Activated naive CD8-positive, alpha-beta T cell treated with anti-CD3 and anti-CD28 coated beads, Interleukin-2, amount 50 U/mL, for 24 hours (primary cell): ENCODE measurements around the gene ARHGAP10.
A peak's percentile ranks its signal among the peaks of the same experiment; 100 is the strongest.

Experiments used
- ATAC-seq: fragments of 150-1000 bp; cut with Tn5 transposase; one replicate; pipeline ENCODE4 v1.10.0; 2021
- DNase-seq: peaks from one replicate; pipeline ENCODE4 v3.0.0; 2021
- H3K27ac Mint-ChIP-seq: one replicate; pipeline ENCODE4 v1.8.0; 2021; ENCODE audit warnings: mild to moderate bottlenecking, mixed read lengths
- H3K27me3 Mint-ChIP-seq: one replicate; pipeline ENCODE4 v1.8.0; 2021; ENCODE audit warnings: mixed read lengths
- H3K36me3 Mint-ChIP-seq: one replicate; pipeline ENCODE4 v1.8.0; 2021; ENCODE audit warnings: low read depth, mixed read lengths
- H3K4me1 Mint-ChIP-seq: one replicate; pipeline ENCODE4 v1.8.0; 2021; ENCODE audit warnings: mixed read lengths
- H3K4me3 Mint-ChIP-seq: one replicate; pipeline ENCODE4 v1.8.0; 2021; ENCODE audit warnings: mild to moderate bottlenecking, moderate library complexity, mixed read lengths
- H3K9me3 Mint-ChIP-seq: one replicate; pipeline ENCODE4 v1.8.0; 2021; ENCODE audit warnings: mixed read lengths

ARHGAP10 gene

DNA sequence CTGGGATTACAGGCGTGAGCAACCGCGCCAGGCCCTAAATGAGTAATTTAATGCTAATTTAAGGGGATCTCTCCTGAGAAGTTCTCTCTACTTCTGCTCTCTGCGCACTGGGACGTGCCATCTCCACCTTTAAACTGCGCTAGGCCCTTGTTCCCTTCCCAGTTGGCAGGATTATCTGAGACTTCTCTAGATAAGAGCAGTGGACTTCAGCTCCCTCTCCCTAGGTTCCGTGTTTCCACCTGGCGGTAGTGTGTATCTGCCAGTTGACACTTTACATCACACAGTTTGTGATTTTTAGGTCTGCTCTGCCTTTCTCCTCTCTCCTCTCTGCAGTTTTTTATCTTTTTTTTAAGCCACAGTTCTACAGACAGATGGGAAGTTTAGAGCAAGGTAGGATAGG is 40.2 kb downstream of the ARHGAP10 start:
- H3K4me1 Mint-ChIP-seq: peaks cover 20% of the 10 kb centered on the region
- DNase-seq (no peak), ATAC-seq (no peak)
- H3K27me3 Mint-ChIP-seq: no peaks in the 10 kb centered on the region
- no peak overlapping the region for H3K27ac Mint-ChIP-seq
- no peak overlapping the region for H3K4me3 Mint-ChIP-seq
- H3K9me3 Mint-ChIP-seq: no peaks in the 10 kb centered on the region
- H3K36me3 Mint-ChIP-seq: no peaks in the 10 kb centered on the region

DNA sequence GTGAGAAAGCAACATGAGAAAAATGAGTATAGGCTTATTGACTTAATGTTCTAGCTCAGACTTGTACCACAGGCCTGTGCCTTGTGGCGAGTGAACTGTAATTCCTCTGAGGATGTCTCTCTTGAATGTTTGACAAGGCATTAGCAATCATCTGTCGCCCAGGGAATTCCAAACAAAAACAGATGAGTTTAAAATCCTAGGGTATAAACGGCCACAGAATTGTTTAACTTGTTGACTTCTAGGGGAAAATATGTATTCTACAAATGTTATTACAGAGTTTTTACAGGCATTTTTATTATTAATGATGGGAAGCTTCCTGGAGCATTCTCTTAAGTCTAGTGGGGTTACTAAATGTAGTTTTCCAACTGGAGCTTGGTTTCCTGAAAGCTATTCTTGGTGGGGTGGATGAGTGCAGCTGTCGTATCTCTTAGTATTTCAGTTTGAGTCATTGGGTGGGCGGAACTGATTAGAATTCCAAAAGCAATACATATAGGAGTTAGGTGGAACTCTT is 40.6 kb downstream of the ARHGAP10 start:
- H3K36me3 Mint-ChIP-seq: no peaks in the 10 kb centered on the region
- H3K27me3 Mint-ChIP-seq: no peaks in the 10 kb centered on the region
- ATAC-seq (no peak), DNase-seq (no peak)
- no peak overlapping the region for H3K4me3 Mint-ChIP-seq
- H3K27ac Mint-ChIP-seq: no peak overlapping the region
- no peaks in the 10 kb centered on the region for H3K9me3 Mint-ChIP-seq
- peaks cover 24% of the 10 kb centered on the region for H3K4me1 Mint-ChIP-seq

DNA sequence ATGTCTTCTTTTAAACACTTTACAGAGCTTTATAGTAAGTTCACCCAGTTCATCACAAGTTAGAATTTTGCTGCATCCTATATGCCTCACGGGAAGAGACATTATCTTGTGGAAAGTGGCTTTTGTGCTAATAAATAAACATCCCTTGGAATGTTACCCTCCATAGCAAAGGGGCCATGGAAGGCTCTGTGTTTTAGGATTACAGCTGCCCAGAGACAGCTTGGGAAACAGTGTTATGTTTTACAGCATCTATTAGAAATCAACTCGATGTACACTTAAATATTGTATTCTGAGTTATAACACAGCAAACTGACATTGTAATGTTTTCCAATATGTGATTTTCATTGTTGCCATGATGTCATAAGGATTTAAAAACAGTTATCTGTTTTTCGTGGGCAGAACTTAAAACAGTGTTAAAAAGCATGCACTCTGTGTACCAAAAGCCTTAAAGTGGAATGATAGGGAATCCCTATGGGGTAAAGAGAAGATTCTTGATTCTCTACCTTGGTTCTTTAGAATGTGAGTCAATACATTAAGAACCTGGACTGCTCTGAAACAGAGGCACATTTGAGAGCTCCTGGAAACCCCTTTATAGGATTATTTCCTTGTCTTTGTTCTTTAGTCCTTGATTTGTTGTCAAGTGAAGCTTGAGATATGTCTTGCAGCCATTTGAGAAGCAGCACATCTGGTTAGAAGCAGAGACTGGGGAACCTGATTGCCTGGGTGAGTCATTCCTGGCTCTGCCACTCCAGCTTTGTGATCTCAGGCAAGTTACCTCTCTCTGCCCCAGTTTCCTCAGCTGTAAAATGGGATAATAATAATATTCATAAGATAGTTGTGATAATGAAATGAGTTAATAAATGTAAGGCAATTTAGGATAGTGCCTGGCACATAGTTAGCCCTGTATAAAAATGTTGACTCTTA is 41.6 kb downstream of the ARHGAP10 start:
- ATAC-seq (no peak), DNase-seq (no peak)
- Mint-ChIP-seq H3K27ac (no peak overlapping the region), H3K27me3 (no peaks in the 10 kb centered on the region), H3K9me3 (no peaks in the 10 kb centered on the region), H3K36me3 (no peaks in the 10 kb centered on the region), H3K4me3 (no peak overlapping the region), H3K4me1 (peaks cover 30% of the 10 kb centered on the region)

DNA sequence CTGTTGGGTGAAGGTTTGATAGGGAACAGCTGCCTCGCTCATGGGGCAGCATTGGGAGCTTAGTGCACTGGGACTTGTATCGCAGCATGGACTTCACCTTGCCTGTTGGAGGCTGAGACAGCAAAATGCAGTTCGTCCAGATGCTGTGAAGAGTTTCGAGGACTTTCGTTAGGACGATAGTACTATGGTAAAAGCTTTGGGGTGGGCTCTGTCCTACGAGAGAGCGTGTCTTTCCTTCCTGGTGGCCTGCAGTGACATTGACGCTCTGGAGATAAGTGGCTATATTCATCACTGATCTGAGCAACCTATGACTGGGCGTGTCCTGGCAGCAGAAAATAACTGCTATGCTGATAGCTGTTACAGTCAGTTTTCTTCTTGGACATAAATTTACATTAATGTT is 44.8 kb downstream of the ARHGAP10 start:
- Mint-ChIP-seq H3K9me3 (no peaks in the 10 kb centered on the region), H3K4me1 (peaks cover 27% of the 10 kb centered on the region), H3K36me3 (no peaks in the 10 kb centered on the region), H3K27ac (no peak overlapping the region), H3K4me3 (no peak overlapping the region), H3K27me3 (no peaks in the 10 kb centered on the region)
- DNase-seq: no peak
- ATAC-seq: no peak

DNA sequence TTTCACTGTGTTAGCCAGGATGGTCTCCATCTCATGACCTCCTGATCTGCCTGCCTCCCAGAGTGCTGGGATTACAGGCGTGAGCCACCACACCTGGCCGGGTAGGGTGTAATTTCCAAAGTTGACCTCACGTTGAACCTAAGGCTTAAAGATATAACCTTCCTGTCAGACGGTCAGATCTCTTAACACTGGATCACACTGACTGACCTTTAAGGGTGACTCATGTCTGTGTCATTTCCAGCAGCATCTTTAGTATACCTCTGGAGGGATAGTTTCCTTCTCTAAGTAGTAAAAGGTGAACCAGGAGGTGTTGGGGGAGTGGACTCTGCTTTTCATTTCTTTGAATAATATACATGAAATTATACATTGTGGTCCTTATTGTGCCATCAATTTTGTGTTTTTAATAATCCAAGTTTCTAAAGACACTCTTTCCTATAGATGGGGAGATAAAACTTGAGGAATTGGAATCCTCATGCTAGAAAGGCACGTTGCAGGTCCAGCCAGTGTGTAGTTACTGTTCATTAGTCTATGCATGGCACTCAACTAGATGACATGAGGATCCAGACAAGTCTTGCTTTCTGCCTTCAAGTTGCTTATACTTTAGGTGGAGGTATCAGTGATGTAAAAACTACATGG is 45.7 kb downstream of the ARHGAP10 start:
- peaks cover 34% of the 10 kb centered on the region for H3K4me1 Mint-ChIP-seq
- DNase-seq (no peak), ATAC-seq (peak; percentile 78)
- no peak overlapping the region for H3K27ac Mint-ChIP-seq
- H3K27me3 Mint-ChIP-seq: no peaks in the 10 kb centered on the region
- H3K36me3 Mint-ChIP-seq: no peaks in the 10 kb centered on the region
- H3K9me3 Mint-ChIP-seq: no peaks in the 10 kb centered on the region
- H3K4me3 Mint-ChIP-seq: no peak overlapping the region

DNA sequence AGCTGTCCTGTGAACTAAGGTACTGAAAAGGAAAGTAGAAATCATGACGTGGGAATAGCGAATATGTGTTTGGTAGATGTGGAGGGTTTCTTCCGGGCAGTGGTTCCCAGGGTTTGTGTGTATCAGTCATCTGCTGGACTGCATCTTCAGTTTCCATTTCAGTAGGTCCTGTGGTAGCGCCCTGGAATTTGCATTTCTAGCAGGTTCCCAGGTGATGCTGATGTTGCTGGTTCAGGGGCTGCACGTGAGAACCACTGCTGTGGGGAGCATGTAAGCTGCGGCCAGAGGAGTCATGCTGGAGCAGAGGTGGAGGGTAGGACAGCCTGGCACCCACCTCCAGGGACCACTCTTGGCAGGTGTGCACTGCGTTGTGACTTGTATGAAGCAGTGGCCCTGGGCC is 47.1 kb downstream of the ARHGAP10 start:
- DNase-seq (no peak), ATAC-seq (no peak)
- Mint-ChIP-seq H3K27ac (no peak overlapping the region), H3K4me3 (no peak overlapping the region), H3K4me1 (peaks cover 29% of the 10 kb centered on the region), H3K36me3 (no peaks in the 10 kb centered on the region), H3K9me3 (no peaks in the 10 kb centered on the region), H3K27me3 (no peaks in the 10 kb centered on the region)

DNA sequence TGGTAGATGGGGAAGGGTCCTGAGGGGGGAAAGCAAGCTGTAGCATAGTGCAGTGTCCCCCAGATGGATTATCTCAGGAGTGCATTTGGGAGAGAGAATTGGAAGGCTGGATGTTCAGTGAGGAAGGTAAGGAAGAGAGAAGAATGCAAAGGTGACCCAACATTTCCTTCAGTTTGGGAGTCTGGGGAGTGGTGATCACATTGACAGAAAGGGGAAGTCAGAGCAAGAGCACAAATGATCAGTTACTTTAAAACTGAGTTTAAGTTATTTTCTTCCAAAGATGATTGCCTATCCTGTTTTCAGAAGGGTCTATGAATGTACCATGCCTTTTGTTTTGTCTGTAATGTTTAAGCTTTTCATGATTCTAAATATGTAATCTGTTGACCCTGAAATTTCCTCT is 47.6 kb downstream of the ARHGAP10 start:
- H3K9me3 Mint-ChIP-seq: no peaks in the 10 kb centered on the region
- no peak overlapping the region for H3K27ac Mint-ChIP-seq
- H3K4me3 Mint-ChIP-seq: no peak overlapping the region
- ATAC-seq (no peak), DNase-seq (no peak)
- H3K36me3 Mint-ChIP-seq: no peaks in the 10 kb centered on the region
- H3K27me3 Mint-ChIP-seq: no peaks in the 10 kb centered on the region
- H3K4me1 Mint-ChIP-seq: peaks cover 29% of the 10 kb centered on the region

DNA sequence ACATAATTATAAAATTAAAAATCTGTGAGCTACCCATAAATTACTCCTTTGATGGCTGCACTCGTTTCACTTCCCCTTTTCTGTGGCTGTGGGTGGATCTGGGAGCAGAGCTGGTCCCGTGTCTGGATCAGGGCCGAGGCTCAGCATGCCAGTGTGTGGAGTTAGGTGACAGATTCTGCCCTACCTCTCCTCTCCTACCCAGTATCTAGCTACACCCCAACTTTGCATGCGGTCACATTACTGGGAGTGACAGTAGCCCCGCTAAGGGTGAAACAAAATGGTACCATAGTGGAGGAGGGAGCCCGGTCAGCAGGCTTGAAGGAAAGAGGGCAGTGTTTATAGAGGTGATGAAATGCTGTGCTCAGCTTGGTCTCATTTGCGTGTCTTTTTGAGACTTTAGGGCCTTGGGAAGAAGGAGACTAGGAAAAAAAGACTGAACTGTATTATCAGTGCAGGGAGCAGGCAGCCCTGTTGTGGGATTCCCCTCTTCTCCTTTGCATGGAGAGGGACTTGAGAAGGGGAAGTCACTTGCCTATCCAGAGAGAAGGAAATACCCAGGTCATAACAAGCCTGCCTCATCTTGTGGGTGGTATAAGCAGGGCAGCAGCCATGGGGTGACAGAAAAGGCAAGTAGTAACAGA is 48.4 kb downstream of the ARHGAP10 start:
- peak; percentile 54 for ATAC-seq
- no peaks in the 10 kb centered on the region for H3K9me3 Mint-ChIP-seq
- peaks cover 32% of the 10 kb centered on the region for H3K4me1 Mint-ChIP-seq
- no peak overlapping the region for H3K27ac Mint-ChIP-seq
- no peaks in the 10 kb centered on the region for H3K27me3 Mint-ChIP-seq
- no peak for DNase-seq
- H3K4me3 Mint-ChIP-seq: no peak overlapping the region
- H3K36me3 Mint-ChIP-seq: no peaks in the 10 kb centered on the region

DNA sequence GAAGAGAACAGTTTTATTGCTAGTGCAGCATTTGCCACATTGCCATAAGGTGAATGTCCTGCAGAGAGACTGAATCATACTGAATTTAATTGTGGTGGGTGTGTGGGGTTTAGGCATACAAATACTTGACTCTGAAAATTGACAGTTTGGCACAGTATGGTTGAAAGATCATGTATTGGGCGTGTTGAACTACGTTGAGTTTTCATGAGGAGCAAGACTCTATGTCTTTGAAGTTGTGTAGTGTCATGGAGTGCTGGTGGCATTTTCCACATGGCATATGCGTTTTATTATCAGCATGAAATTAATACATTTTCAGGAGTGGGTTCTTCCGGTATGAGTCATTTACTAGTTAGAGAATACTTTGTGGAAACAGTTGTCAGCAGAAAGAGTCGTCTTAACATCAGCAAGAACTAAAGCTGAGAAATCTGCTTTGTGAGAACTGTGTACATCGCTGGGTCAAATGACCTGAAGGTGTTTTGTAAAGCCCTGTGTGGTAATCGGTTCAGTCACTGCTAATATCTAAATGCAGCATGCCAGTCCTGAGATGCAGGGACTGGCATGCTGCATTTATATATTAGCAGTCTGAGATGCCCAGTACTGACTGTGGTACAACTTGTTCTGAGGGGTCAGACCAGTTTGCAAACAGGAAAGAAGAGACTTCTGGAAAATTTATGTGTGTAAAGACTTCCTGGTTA is 50.3 kb downstream of the ARHGAP10 start:
- Mint-ChIP-seq H3K27ac (peak overlapping the region; percentile 27), H3K4me3 (peak overlapping the region; percentile 29), H3K36me3 (no peaks in the 10 kb centered on the region), H3K27me3 (no peaks in the 10 kb centered on the region), H3K4me1 (peaks cover 37% of the 10 kb centered on the region), H3K9me3 (no peaks in the 10 kb centered on the region)
- peak; percentile 43 for ATAC-seq
- no peak for DNase-seq

DNA sequence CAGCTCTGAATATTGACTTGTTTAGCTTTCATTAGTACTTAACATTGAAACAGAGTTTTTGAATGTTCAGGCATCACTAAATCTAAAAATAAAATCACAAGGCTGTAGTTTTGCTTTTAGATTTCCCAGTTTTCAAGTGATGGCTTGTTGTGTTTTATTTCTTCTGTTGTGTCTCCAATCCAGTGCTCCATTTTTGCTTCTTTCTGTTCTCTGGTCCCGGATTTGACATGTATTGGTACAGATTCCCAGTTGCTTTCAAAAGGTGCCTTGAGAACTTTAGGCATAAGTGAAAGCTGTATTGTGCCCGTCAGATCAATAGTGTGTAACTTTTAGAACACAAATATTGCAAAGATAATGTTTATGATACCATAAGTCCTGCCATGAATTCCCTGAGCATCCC is 53.2 kb downstream of the ARHGAP10 start:
- Mint-ChIP-seq H3K9me3 (no peaks in the 10 kb centered on the region), H3K36me3 (no peaks in the 10 kb centered on the region), H3K4me1 (peaks cover 30% of the 10 kb centered on the region), H3K27ac (no peak overlapping the region), H3K27me3 (no peaks in the 10 kb centered on the region), H3K4me3 (no peak overlapping the region)
- ATAC-seq (no peak), DNase-seq (no peak)

DNA sequence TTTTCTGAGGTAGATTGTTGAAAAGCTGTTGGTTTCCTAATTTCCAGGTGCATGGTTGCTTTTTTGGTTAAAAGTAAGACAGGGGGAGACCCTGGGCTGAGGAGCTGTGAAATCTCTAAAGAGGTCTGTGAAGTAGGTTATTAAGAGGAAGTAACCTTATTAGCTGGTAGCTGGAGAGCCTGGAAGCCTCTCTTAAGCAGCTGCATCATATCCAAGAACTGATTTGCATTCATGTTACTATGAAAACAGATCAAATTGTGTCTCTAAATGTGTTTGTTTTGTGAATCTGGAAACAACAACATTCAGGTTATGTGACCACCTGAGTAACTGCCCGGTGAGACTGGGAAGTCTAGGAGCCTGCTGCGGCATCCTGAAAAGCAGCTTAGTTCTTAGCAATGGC is 54.1 kb downstream of the ARHGAP10 start:
- Mint-ChIP-seq H3K27ac (no peak overlapping the region), H3K4me3 (no peak overlapping the region)

DNA sequence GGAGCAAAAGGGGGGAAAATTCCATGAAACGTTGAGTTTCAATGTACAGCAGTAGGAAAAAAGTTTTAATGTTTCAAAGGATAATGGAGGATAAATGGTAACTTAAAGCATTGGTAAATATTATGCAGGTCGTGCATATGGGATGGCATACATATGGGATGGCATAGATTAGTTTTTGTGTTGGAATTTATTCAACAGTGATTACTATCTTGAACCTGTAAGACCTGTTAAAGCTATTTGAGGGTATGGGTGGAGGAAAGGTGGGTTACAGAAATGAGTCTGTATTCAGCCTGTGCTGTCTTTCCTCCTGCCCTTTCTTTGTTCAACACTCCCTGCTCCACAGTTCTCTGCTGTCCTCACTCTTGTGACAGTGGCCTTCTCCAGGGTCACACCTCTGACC is 54.6 kb downstream of the ARHGAP10 start:
- DNase-seq (no peak), ATAC-seq (no peak)
- Mint-ChIP-seq H3K9me3 (no peaks in the 10 kb centered on the region), H3K4me3 (no peak overlapping the region), H3K27me3 (no peaks in the 10 kb centered on the region), H3K36me3 (no peaks in the 10 kb centered on the region), H3K27ac (no peak overlapping the region), H3K4me1 (peaks cover 22% of the 10 kb centered on the region)

More for the DNA sequence above, 54.1 kb downstream of the ARHGAP10 start:
- ATAC-seq: no peak
- H3K4me1 Mint-ChIP-seq: peaks cover 22% of the 10 kb centered on the region
- DNase-seq: no peak
- H3K27me3 Mint-ChIP-seq: no peaks in the 10 kb centered on the region
- no peaks in the 10 kb centered on the region for H3K9me3 Mint-ChIP-seq
- no peaks in the 10 kb centered on the region for H3K36me3 Mint-ChIP-seq

DNA sequence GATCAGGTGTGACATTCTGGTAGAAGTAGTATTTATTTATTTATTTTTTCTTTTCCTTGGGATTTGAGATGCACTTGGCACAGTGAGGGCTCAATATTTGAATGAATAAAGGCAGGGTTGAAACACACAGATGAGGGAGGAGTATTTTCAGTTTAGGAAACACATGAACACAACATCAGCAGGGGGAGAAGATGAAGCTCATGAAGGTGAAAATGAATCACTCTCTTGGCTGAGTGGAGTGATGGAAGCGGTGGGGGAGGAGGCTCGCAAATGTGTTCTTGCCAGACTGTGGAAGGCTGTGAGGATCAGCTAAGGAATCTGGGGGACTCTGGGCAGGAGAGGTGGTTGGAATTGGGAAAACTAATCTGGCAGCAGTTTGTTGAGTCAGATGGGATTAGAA is 55.3 kb downstream of the ARHGAP10 start:
- Mint-ChIP-seq H3K36me3 (no peaks in the 10 kb centered on the region), H3K4me3 (no peak overlapping the region), H3K4me1 (peaks cover 23% of the 10 kb centered on the region), H3K27ac (no peak overlapping the region), H3K9me3 (no peaks in the 10 kb centered on the region), H3K27me3 (peaks cover 2% of the 10 kb centered on the region)
- DNase-seq (no peak), ATAC-seq (peak; percentile 63)

DNA sequence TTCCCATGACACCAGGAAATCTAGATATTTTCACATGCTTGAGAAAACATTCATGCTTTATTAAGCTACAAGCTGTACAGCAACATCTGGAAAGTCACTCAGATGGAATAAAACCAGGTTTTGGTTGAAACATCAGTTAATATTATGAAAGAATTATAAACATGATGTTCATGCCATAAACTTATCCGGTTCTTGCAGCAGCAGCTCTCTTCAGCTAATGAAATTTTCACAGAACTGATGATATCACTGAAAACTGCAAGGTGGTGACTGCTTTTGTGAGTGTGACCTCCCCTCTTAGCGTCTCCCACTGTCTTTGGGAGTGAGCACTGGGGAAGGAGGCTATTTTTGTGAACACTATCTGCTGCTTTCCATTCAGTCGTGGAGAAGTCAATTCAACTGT is 56.9 kb downstream of the ARHGAP10 start:
- peaks cover 36% of the 10 kb centered on the region for H3K4me1 Mint-ChIP-seq
- peaks cover 2% of the 10 kb centered on the region for H3K27me3 Mint-ChIP-seq
- no peaks in the 10 kb centered on the region for H3K9me3 Mint-ChIP-seq
- no peaks in the 10 kb centered on the region for H3K36me3 Mint-ChIP-seq
- no peak for ATAC-seq
- no peak overlapping the region for H3K4me3 Mint-ChIP-seq
- H3K27ac Mint-ChIP-seq: no peak overlapping the region
- no peak for DNase-seq
